PFSK-1 (cell line): ENCODE results near the gene KLK3.

Experiments
- FOXP2 ChIP-seq: optimal IDR thresholded peaks from 2 replicates; pipeline ENCODE3; 2011; ENCODE audit warnings: borderline replicate concordance, control low read depth, inconsistent platforms; ENCODE audit not compliant: insufficient read depth; ENCODE audit errors: extremely low read length, extremely low read depth
- POLR2AphosphoS5 ChIP-seq: IDR thresholded peaks from 2 replicates; pipeline ENCODE4 v1.6.1; 2012; ENCODE audit warnings: low read depth, mild to moderate bottlenecking, control low read depth, low read length, moderate library complexity
- REST ChIP-seq, 2 experiments: IDR thresholded peaks; 2 replicates each; pipeline versions ENCODE4 v1.6.1 to v1.8.0; 2011 to 2012; ENCODE audit warnings: low read depth in 2 of 2, low read length in 2 of 2, control low read depth in 1 of 2, inconsistent platforms in 1 of 2, mild to moderate bottlenecking in 1 of 2, moderate library complexity in 1 of 2; ENCODE audit not compliant: insufficient read depth in 1 of 2
- SIN3A ChIP-seq: IDR thresholded peaks from 2 replicates; pipeline ENCODE4 v1.6.1; 2012; ENCODE audit warnings: mild to moderate bottlenecking, low read length, moderate library complexity, borderline replicate concordance; ENCODE audit not compliant: insufficient read depth
- TAF1 ChIP-seq: IDR thresholded peaks from 2 replicates; pipeline ENCODE4 v1.6.1; 2012; ENCODE audit warnings: low read length, control low read depth, borderline replicate concordance; ENCODE audit not compliant: insufficient read depth

GRCh38 chr19:50869479-50869878, 14.8 kb downstream of the KLK3 start:
- TF ChIP-seq POLR2AphosphoS5 (no peak), REST (IDR thresholded peaks at IDR 0.05; ENCODE audit: insufficient read depth in 1 of 2, low read depth in 2 of 2, low read length in 2 of 2) (no peak), SIN3A (no peak), FOXP2 (no peak), TAF1 (no peak)
